K562 (cell line): ENCODE measurements around the gene NPB. TPM values are rescaled to one million over a fixed set of nuclear protein-coding genes. Genes with fewer than 3 reads are reported as not detected.

Experiments used
- ATAC-seq: fragments of 200-7000 bp; cut with Tn5 transposase; 3 replicates; pipeline ENCODE4 v1.9.1; 2020; ENCODE audit warnings: moderate library complexity
- BruUV-seq: library from RNA; stranded (reverse); fragments of 400-500 nt; replicated peaks from 2 replicates; lab custom pipeline; 2021; lab: Mats Ljungman, UMichigan
- CTCF ChIA-PET: fragments of 300-600 bp; formaldehyde crosslinking; extraction: SDS; loops from one replicate; lab custom pipeline; 2021; ENCODE audit warnings: low intra/inter-chr PET ratio; lab: Yijun Ruan, JAX
- POLR2A ChIA-PET: fragments of 300-600, 350-650 bp; sonication (Branson Sonifier 250); formaldehyde crosslinking; extraction: SDS; loops from one replicate; lab custom pipeline; 2021; ENCODE audit warnings: antibody characterized with exemption, inconsistent platforms; lab: Yijun Ruan, JAX
- DNase-seq, 4 experiments: peaks; one replicate each; pipeline versions ENCODE4 v3.0.0 to v3.0.0-alpha.2; 2011 to 2018; ENCODE audit warnings: low spot score in 3 of 4, mixed read lengths in 3 of 4; ENCODE audit errors: extremely low read depth in 1 of 4
- FAIRE-seq: peaks from 2 replicates; lab custom pipeline; 2011; peaks lifted over from hg19 to GRCh38; lab: Jason Lieb, UNC
- H2AFZ ChIP-seq: 2 replicates; pipeline ENCODE4 v1.6.0; 2011; ENCODE audit warnings: low read depth, low read length, control low read depth, inconsistent platforms
- H3K27ac ChIP-seq: fragments of 200-600 bp; 3 replicates; pipeline ENCODE4 v1.8.0; 2011; ENCODE audit warnings: low read depth, mild to moderate bottlenecking, control low read depth, inconsistent platforms, low read length, moderate library complexity, mixed read lengths; ENCODE audit errors: extremely low read depth
- H3K27me3 ChIP-seq, 2 experiments: fragments of 300-600 bp in 1 of 2; 2 replicates in 1 of 2; 3 replicates in 1 of 2; pipeline versions ENCODE4 v1.6.0 to v1.8.0; 2011; ENCODE audit warnings: inconsistent platforms in 2 of 2, low read length in 2 of 2, mild to moderate bottlenecking in 1 of 2, mixed read lengths in 1 of 2, moderate library complexity in 1 of 2; ENCODE audit not compliant: control insufficient read depth in 2 of 2, insufficient read depth in 2 of 2
- H3K36me3 ChIP-seq: fragments of 300-600 bp; 3 replicates; pipeline ENCODE4 v1.8.0; 2011; ENCODE audit warnings: mild to moderate bottlenecking, low read length, inconsistent platforms; ENCODE audit not compliant: control insufficient read depth, insufficient read depth
- H3K4me1 ChIP-seq, 2 experiments: fragments of 200-600 bp in 1 of 2; replicated peaks in 1 of 2; 2 replicates in 1 of 2; 3 replicates in 1 of 2; pipeline versions ENCODE4 v1.5.1 to v1.8.0; 2011; ENCODE audit warnings: inconsistent platforms in 2 of 2, low read length in 2 of 2, mild to moderate bottlenecking in 1 of 2, mixed read lengths in 1 of 2, moderate library complexity in 1 of 2; ENCODE audit not compliant: control insufficient read depth in 2 of 2, insufficient read depth in 2 of 2
- H3K4me2 ChIP-seq: 2 replicates; pipeline ENCODE4 v1.6.1; 2011; ENCODE audit warnings: low read length, control low read depth, inconsistent platforms, mixed read lengths; ENCODE audit not compliant: insufficient read depth
- H3K4me3 ChIP-seq: fragments of 200-600 bp; sonication (generic), shearing (Covaris generic); 2 replicates; pipeline ENCODE4 v1.5.1; 2016; ENCODE audit warnings: control low read depth, inconsistent platforms
- H3K79me2 ChIP-seq: fragments of 200-600 bp; 3 replicates; pipeline ENCODE4 v1.8.0; 2011; ENCODE audit warnings: low read length, inconsistent platforms; ENCODE audit not compliant: control insufficient read depth, insufficient read depth
- H3K9ac ChIP-seq, 2 experiments: 2 replicates each; pipeline versions ENCODE4 v1.6.0 to v1.6.1; 2011; ENCODE audit warnings: low read depth in 2 of 2, low read length in 2 of 2, control low read depth in 1 of 2, inconsistent platforms in 1 of 2, mild to moderate bottlenecking in 1 of 2, mixed read lengths in 1 of 2; ENCODE audit not compliant: insufficient read depth in 1 of 2
- H3K9me1 ChIP-seq: one replicate; pipeline ENCODE4 v1.6.0; 2011; ENCODE audit warnings: inconsistent platforms, mild to moderate bottlenecking, low read length, moderate library complexity; ENCODE audit not compliant: control insufficient read depth, insufficient read depth
- H3K9me3 ChIP-seq: replicated peaks from 2 replicates; pipeline ENCODE4 v1.5.1; 2011; ENCODE audit warnings: low read depth, low read length, inconsistent platforms; ENCODE audit not compliant: control insufficient read depth, insufficient read depth
- H4K20me1 ChIP-seq: replicated peaks from 2 replicates; pipeline ENCODE4 v1.6.1; 2011; ENCODE audit warnings: low read length, inconsistent platforms, mixed read lengths; ENCODE audit not compliant: control insufficient read depth, insufficient read depth
- E2F3 ChIP-seq: fragments of 250-450 bp; sonication (Bioruptor Pico); IDR thresholded peaks from 2 replicates; pipeline ENCODE4 v1.4.0; 2020; ENCODE audit warnings: mild to moderate bottlenecking
- ETV6 ChIP-seq, 3 experiments: fragments of 150-350 bp in 1 of 3; sonication (generic) in 1 of 3; formaldehyde crosslinking in 1 of 3; IDR thresholded peaks; 2 replicates each; pipeline versions ENCODE4 v1.6.1 to v1.8.0; 2014 to 2022; ENCODE audit warnings: borderline replicate concordance in 2 of 3, low read depth in 2 of 3, antibody characterized with exemption in 1 of 3, low read length in 1 of 3, mild to moderate bottlenecking in 1 of 3, missing genetic modification reagents in 1 of 3
- HDAC1 ChIP-seq, 2 experiments: fragments of 450-650 bp; IDR thresholded peaks; 2 replicates each; pipeline ENCODE4 v1.6.1; 2016 to 2017; ENCODE audit warnings: inconsistent platforms in 1 of 2, mild to moderate bottlenecking in 1 of 2, moderate library complexity in 1 of 2
- MTA2 ChIP-seq: fragments of 450-650 bp; IDR thresholded peaks from 2 replicates; pipeline ENCODE4 v1.6.1; 2016; ENCODE audit warnings: low read depth
- OTX1 ChIP-seq: fragments of 450-650 bp; formaldehyde crosslinking; IDR thresholded peaks from 2 replicates; pipeline ENCODE4 v1.4.0; 2022; ENCODE audit warnings: mild to moderate bottlenecking
- POLR2AphosphoS2 ChIP-seq: IDR thresholded peaks from 2 replicates; pipeline ENCODE4 v1.6.1; 2012; ENCODE audit warnings: low read length, improper control_type of control experiment
- POLR2B ChIP-seq: fragments of 450-650 bp; IDR thresholded peaks from 2 replicates; pipeline ENCODE4 v1.6.1; 2018; ENCODE audit warnings: low read depth; ENCODE audit not compliant: partially characterized antibody
- POLR2G ChIP-seq: fragments of 200-400 bp; formaldehyde crosslinking; IDR thresholded peaks from 2 replicates; pipeline ENCODE4 v1.6.1; 2017; ENCODE audit warnings: low read depth, mild to moderate bottlenecking, antibody characterized with exemption, low read length, moderate library complexity
- PRPF4 ChIP-seq: fragments of 200-400 bp; formaldehyde crosslinking; IDR thresholded peaks from one replicate; pipeline ENCODE4 v1.6.1; 2017; ENCODE audit warnings: low read length, low read depth, mild to moderate bottlenecking; ENCODE audit not compliant: insufficient read depth, poor library complexity, severe bottlenecking
- RBM22 ChIP-seq: fragments of 200-400 bp; formaldehyde crosslinking; IDR thresholded peaks from 2 replicates; pipeline ENCODE4 v1.6.1; 2018; ENCODE audit warnings: low read length, low read depth; ENCODE audit not compliant: poor library complexity, severe bottlenecking
- SIRT6 ChIP-seq: IDR thresholded peaks from one replicate; pipeline ENCODE4 v1.6.1; 2012; ENCODE audit warnings: low read depth, mild to moderate bottlenecking, control low read depth, inconsistent platforms, low read length, moderate library complexity
- SLC30A9 ChIP-seq: fragments of 250-450 bp; sonication (Bioruptor Pico); IDR thresholded peaks from 2 replicates; pipeline ENCODE4 v1.8.0; 2022; ENCODE audit warnings: mild to moderate bottlenecking, moderate library complexity
- SNRNP70 ChIP-seq: fragments of 200-400 bp; formaldehyde crosslinking; optimal IDR thresholded peaks from 2 replicates; pipeline ENCODE3; 2017; ENCODE audit warnings: low read depth, low read length
- SOX6 ChIP-seq: fragments of 450-650 bp; IDR thresholded peaks from 2 replicates; pipeline ENCODE4 v1.6.1; 2014; ENCODE audit warnings: mild to moderate bottlenecking
- TAF15 ChIP-seq: fragments of 200-400 bp; formaldehyde crosslinking; IDR thresholded peaks from 2 replicates; pipeline ENCODE4 v1.6.1; 2017; ENCODE audit warnings: mild to moderate bottlenecking, low read depth, low read length, moderate library complexity
- ZNF764 ChIP-seq: fragments of 250-450 bp; sonication (Bioruptor Pico); IDR thresholded peaks from 2 replicates; pipeline ENCODE4 v1.4.0; 2020; ENCODE audit warnings: low read depth, mild to moderate bottlenecking, moderate library complexity
- WGBS: fragments of 100-300 bp; shearing (Covaris generic); methylation state at CpG from one replicate; pipeline ENCODE4 v1.1.6; 2016; ENCODE audit warnings: low coverage, mixed read lengths; ENCODE audit not compliant: insufficient coverage; ENCODE audit errors: missing lambda C conversion rate; 5-methylcytosine and 5-hydroxymethylcytosine counted together
- in situ Hi-C: fragments of 300-500 bp; cut with MboI; formaldehyde crosslinking; loops from 4 replicates; pipeline ENCODE4 v1.15.0; 2018; ENCODE audit warnings: inconsistent platforms, mixed read lengths
- intact Hi-C: fragments of 100-400 bp; cut with micrococcal nuclease; formaldehyde crosslinking; loops from 2 replicates; pipeline ENCODE4 v1.14.2; 2022
- polyA plus RNA-seq, 8 experiments: library from polyadenylated mRNA; depleted of rRNA in 4 of 8; stranded (reverse) in 5 of 8; unstranded in 3 of 8; fragments of >200 nt; fragmentation: Nextera tagmentation in 2 of 8; fragmentation: Illumina TruSeq in 1 of 8; extraction: Ambion mirVana in 2 of 8; extraction: Trizol in 1 of 8; gene quantifications; 2 replicates each; pipeline versions ENCODE4 v1.2.1 to v1.2.3, GENCODE V29; 2011 to 2014; ENCODE audit warnings: inconsistent platforms in 1 of 8, missing spikeins in 1 of 8
- total RNA-seq, 7 experiments: library from RNA; depleted of rRNA in 6 of 7; stranded (reverse); fragments of >200 nt in 6 of 7; fragmentation: Illumina TruSeq in 2 of 7; extraction: Trizol in 2 of 7; gene quantifications; 2 replicates each; pipeline versions ENCODE4 v1.2.1 to v1.2.3, GENCODE V29; 2011 to 2021; ENCODE audit warnings: low replicate concordance in 1 of 7
- TF ChIP-seq, protein P1 (sequence below): fragments of 450-650 bp; formaldehyde crosslinking; IDR thresholded peaks from 2 replicates; pipeline ENCODE4 v1.4.0; 2020; ENCODE audit warnings: mild to moderate bottlenecking, mixed read lengths

The NPB gene
- total and polyA plus RNA-seq, 9 of the 15 experiments (the other 6 are each of a cell fraction or from before 2014, with no cell fraction given) = 0.03 to 0.61 (median 0.14) TPM; not detected in 2

- FAIRE-seq (no peak), DNase-seq (no peak), ATAC-seq (no peak)
- Histone ChIP-seq H3K36me3 (peaks cover 67% of the 10 kb centered on the region; the same call in 2 of the 3 replicates), H3K27me3 (no peaks in the 10 kb centered on the region), H3K4me1 (peaks cover 10 to 67% of the 10 kb centered on the region in 2 experiments), H3K27ac (no peak overlapping the region), H3K79me2 (no peaks in the 10 kb centered on the region; the same call in 2 of the 3 replicates), H3K9me3 (no peaks in the 10 kb centered on the region), H2AFZ (no peak overlapping the region), H3K4me3 (no peak overlapping the region), H3K4me2 (no peak overlapping the region), H3K9me1 (no peaks in the 10 kb centered on the region), H4K20me1 (peaks cover 9% of the 10 kb centered on the region; the same call in 1 of the 2 replicates), H3K9ac (peak overlapping the region in 1 of 2 experiments; percentile 43; a peak in 2 of 4 replicates)
- ChIA-PET POLR2A (interaction anchor here (0.9 kb wide), 1 partner anchor 8 kb away, joined by 5 read pairs; the partner anchor contains the start of genes ALYREF and ANAPC11), CTCF (no interaction called here)
- no TSS peak for BruUV-seq
- in situ Hi-C loops (no loop called here), intact Hi-C loops (no loop called here)
- WGBS = 72% methylated on average over 15 of the region's 18 CpGs
- TF ChIP-seq POLR2G = 0 out of 2 replicates have a peak, but pooled peaks have one; percentile 15
- TF ChIP-seq, protein P1, sequence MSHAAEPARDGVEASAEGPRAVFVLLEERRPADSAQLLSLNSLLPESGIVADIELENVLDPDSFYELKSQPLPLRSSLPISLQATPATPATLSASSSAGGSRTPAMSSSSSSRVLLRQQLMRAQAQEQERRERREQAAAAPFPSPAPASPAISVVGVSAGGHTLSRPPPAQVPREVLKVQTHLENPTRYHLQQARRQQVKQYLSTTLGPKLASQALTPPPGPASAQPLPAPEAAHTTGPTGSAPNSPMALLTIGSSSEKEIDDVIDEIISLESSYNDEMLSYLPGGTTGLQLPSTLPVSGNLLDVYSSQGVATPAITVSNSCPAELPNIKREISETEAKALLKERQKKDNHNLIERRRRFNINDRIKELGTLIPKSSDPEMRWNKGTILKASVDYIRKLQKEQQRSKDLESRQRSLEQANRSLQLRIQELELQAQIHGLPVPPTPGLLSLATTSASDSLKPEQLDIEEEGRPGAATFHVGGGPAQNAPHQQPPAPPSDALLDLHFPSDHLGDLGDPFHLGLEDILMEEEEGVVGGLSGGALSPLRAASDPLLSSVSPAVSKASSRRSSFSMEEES (CRISPR knock-in tag) = no peak
- TF ChIP-seq POLR2AphosphoS2 = peak; percentile 58; the same call in 1 of the 2 replicates
- TF ChIP-seq ZNF764 = 0 out of 2 replicates have a peak, but pooled peaks have one; percentile 23
- peak; percentile 13 for TF ChIP-seq SIRT6
- no peak for TF ChIP-seq SLC30A9 (CRISPR knock-in tag)
- peak; percentile 30 for TF ChIP-seq SNRNP70
- no peak for TF ChIP-seq PRPF4
- TF ChIP-seq TAF15 = 0 out of 2 replicates have a peak, but pooled peaks have one; percentile 39
- TF ChIP-seq HDAC1 (IDR thresholded peaks at IDR 0.05) = no peak
- no peak for TF ChIP-seq E2F3
- TF ChIP-seq POLR2B = peak; percentile 17
- TF ChIP-seq RBM22 = peak; percentile 8
- TF ChIP-seq ETV6 (IDR thresholded peaks at IDR 0.05; ENCODE audit: borderline replicate concordance in 1 of 2, low read depth in 2 of 2, low read length in 1 of 2) = no peak
- TF ChIP-seq ETV6 (CRISPR knock-in tag; IDR thresholded peaks at IDR 0.05; ENCODE audit: borderline replicate concordance) = no peak
- no peak for TF ChIP-seq MTA2
- TF ChIP-seq OTX1 = 0 out of 2 replicates have a peak, but pooled peaks have one; percentile 16
- no peak for TF ChIP-seq SOX6
Measured at GRCh38 chr17:81900181-81900820, 1.7 kb upstream of the NPB start.
